OCI-LY7 (cell line): ENCODE data around the gene FMN1. TPM values are rescaled to one million over a fixed set of nuclear protein-coding genes. Genes with fewer than 3 reads are reported as not detected.

Experiments used
- BruUV-seq: library from RNA; stranded (reverse); fragments of 400-500 nt; replicated peaks from 2 replicates; lab custom pipeline; 2021; lab: Mats Ljungman, UMichigan
- CTCF ChIA-PET: fragments of 300-600 bp; sonication (Branson Sonifier 250); formaldehyde crosslinking; loops from one replicate; lab custom pipeline; 2022; ENCODE audit warnings: antibody characterized with exemption; ENCODE audit not compliant: unreplicated experiment; lab: Charles Lee
- POLR2A ChIA-PET: fragments of 300-600 bp; sonication (Branson Sonifier 250); formaldehyde crosslinking; loops from one replicate; lab custom pipeline; 2022; ENCODE audit warnings: antibody characterized with exemption; lab: Charles Lee
- DNase-seq: peaks from one replicate; pipeline ENCODE4 v3.0.0-alpha.2; 2015; ENCODE audit warnings: low spot score
- H2AFZ ChIP-seq: fragments of 200-600 bp; sonication (generic), shearing (Covaris generic); 2 replicates; pipeline ENCODE4 v1.6.1; 2014; ENCODE audit warnings: mild to moderate bottlenecking, antibody characterized with exemption, low read length, moderate library complexity
- H3K27ac ChIP-seq: fragments of 200-600 bp; sonication (generic); 2 replicates; pipeline ENCODE4 v1.5.1; 2014; ENCODE audit warnings: mixed run types, low read depth, mild to moderate bottlenecking, moderate library complexity, low read length, inconsistent platforms; ENCODE audit not compliant: poor library complexity, severe bottlenecking
- H3K36me3 ChIP-seq: fragments of 200-600 bp; sonication (generic); 2 replicates; pipeline ENCODE4 v1.6.1; 2014; ENCODE audit warnings: mild to moderate bottlenecking, antibody characterized with exemption, low read length, moderate library complexity, mixed read lengths; ENCODE audit not compliant: insufficient read depth
- H3K4me1 ChIP-seq: fragments of 200-600 bp; sonication (generic); 2 replicates; pipeline ENCODE4 v1.5.1; 2014; ENCODE audit warnings: mild to moderate bottlenecking, low read length; ENCODE audit not compliant: insufficient read depth, poor library complexity, severe bottlenecking
- H3K4me2 ChIP-seq: fragments of 200-600 bp; sonication (generic); 2 replicates; pipeline ENCODE4 v1.6.1; 2014; ENCODE audit warnings: mild to moderate bottlenecking, low read length
- H3K4me3 ChIP-seq: fragments of 200-600 bp; sonication (generic); 2 replicates; pipeline ENCODE4 v1.5.1; 2014; ENCODE audit warnings: mild to moderate bottlenecking, low read depth, low read length; ENCODE audit not compliant: poor library complexity, severe bottlenecking
- H3K79me2 ChIP-seq: fragments of 200-600 bp; sonication (generic); 2 replicates; pipeline ENCODE4 v1.6.1; 2016; ENCODE audit warnings: low read depth, mild to moderate bottlenecking, low read length, moderate library complexity, mixed read lengths; ENCODE audit not compliant: insufficient read depth
- H3K9me2 ChIP-seq: fragments of 200-600 bp; sonication (generic); 2 replicates; pipeline ENCODE4 v1.6.1; 2016; ENCODE audit warnings: mild to moderate bottlenecking, low read length, mixed read lengths; ENCODE audit not compliant: insufficient read depth
- H3K9me3 ChIP-seq: fragments of 200-600 bp; sonication (generic); 2 replicates; pipeline ENCODE4 v1.6.1; 2014; ENCODE audit warnings: mild to moderate bottlenecking, mixed run types, low read length, mixed read lengths
- H4K20me1 ChIP-seq: fragments of 200-600 bp; sonication (generic); 2 replicates; pipeline ENCODE4 v1.6.1; 2014; ENCODE audit warnings: mild to moderate bottlenecking, antibody characterized with exemption, low read length, moderate library complexity, mixed read lengths; ENCODE audit not compliant: insufficient read depth
- EZH2phosphoT487 ChIP-seq: fragments of 200-600 bp; sonication (generic); IDR thresholded peaks from 2 replicates; pipeline ENCODE4 v1.6.1; 2018; ENCODE audit warnings: low read depth, borderline replicate concordance, mild to moderate bottlenecking, mixed run types, antibody characterized with exemption, low read length, moderate library complexity, mixed read lengths
- intact Hi-C: fragments of 100-400 bp; cut with micrococcal nuclease; formaldehyde crosslinking; loops from one replicate; pipeline ENCODE4 v1.10.0; 2022; ENCODE audit not compliant: unreplicated experiment
- total RNA-seq, 2 experiments: library from RNA; depleted of rRNA in 1 of 2; stranded (reverse); fragments of >200 nt in 1 of 2; shearing (Covaris generic) in 1 of 2; gene quantifications; 2 replicates each; pipeline ENCODE4 v1.2.3, GENCODE V29; 2014 to 2022
- TF ChIP-seq, protein P1 (sequence below): fragments of 200-600 bp; sonication (generic); conservative IDR thresholded peaks from 2 replicates; pipeline ENCODE4 v1.5.1; 2014; ENCODE audit warnings: mild to moderate bottlenecking, antibody characterized with exemption, low read length, moderate library complexity, mixed read lengths

The FMN1 gene
- total RNA-seq, 2 experiments from 2014 or later: 3.2 to 4.2 TPM

DNA sequence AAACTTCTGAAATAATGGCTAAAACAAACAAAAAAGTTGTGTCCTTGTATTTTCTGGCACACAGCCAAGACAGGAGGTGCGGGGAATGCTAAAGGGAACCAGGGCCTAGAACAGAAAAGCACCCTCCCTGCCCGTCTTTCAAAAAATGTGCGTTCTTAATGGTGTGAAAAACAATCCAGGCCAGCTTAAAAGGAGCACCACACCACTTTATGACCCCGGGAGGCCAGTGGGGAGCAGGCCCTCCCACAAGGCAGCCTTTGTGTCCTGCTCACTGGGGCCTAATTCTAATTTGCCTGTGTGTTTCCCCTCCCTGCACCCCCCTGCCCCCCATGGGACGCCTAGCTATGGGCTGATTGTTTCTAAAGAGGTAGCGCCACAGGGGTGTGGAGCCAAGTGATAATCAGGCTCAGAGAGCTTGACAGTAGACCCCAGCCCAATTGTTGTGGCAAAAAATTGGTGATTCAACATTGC, 295.4 kb downstream of the FMN1 start:
- POLR2A ChIA-PET: interaction anchor here (0.5 to 2.3 kb wide), 3 partner anchors 10 to 337 kb away, joined by 4 to 7 read pairs (median 4); no protein-coding TSS in a partner anchor

DNA sequence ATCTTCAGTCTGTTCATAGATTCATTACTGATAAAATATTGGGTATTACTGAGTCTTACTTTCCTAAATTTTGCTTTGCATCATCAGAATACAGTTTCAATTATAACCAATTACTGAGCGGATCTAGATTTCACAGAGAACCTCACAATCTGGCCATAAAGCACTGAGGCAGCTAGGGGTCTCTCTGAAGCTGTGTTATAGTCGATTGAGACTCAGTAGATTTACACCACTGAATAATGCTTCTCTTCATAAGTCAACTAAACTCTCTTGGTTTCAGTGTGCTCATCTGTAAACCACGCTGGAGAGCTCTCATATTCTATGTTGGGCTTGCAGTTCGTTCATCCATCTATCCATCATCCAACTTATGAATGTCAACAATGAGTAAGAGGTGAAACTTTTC, 296.1 kb downstream of the FMN1 start:
- Histone ChIP-seq H3K4me2 (peak overlapping the region; percentile 59), H3K27ac (no peak overlapping the region), H3K79me2 (no peaks in the 10 kb centered on the region), H3K9me2 (no peaks in the 10 kb centered on the region), H2AFZ (peak overlapping the region; percentile 89; the same call in 1 of the 2 replicates), H3K4me3 (no peak overlapping the region), H3K4me1 (peaks cover 34% of the 10 kb centered on the region), H3K36me3 (no peaks in the 10 kb centered on the region), H3K9me3 (peaks cover 7% of the 10 kb centered on the region; the same call in 1 of the 2 replicates), H4K20me1 (no peaks in the 10 kb centered on the region)
- ChIA-PET POLR2A (interaction anchor here (2.3 kb wide), 1 partner anchor 10 kb away, joined by 7 read pairs; no protein-coding TSS in a partner anchor), CTCF (no interaction called here)
- BruUV-seq: no TSS peak
- intact Hi-C loops: loop anchor here (5.0 kb wide), 1 partner anchor 59 kb away; no protein-coding TSS in a partner anchor
- no peak for TF ChIP-seq EZH2phosphoT487
- TF ChIP-seq, protein P1, sequence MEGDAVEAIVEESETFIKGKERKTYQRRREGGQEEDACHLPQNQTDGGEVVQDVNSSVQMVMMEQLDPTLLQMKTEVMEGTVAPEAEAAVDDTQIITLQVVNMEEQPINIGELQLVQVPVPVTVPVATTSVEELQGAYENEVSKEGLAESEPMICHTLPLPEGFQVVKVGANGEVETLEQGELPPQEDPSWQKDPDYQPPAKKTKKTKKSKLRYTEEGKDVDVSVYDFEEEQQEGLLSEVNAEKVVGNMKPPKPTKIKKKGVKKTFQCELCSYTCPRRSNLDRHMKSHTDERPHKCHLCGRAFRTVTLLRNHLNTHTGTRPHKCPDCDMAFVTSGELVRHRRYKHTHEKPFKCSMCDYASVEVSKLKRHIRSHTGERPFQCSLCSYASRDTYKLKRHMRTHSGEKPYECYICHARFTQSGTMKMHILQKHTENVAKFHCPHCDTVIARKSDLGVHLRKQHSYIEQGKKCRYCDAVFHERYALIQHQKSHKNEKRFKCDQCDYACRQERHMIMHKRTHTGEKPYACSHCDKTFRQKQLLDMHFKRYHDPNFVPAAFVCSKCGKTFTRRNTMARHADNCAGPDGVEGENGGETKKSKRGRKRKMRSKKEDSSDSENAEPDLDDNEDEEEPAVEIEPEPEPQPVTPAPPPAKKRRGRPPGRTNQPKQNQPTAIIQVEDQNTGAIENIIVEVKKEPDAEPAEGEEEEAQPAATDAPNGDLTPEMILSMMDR: peak; percentile 67
- peak; percentile 55 for DNase-seq

More for the DNA sequence above, 295.4 kb downstream of the FMN1 start:
- CTCF ChIA-PET: no interaction called here
- no peak for TF ChIP-seq EZH2phosphoT487
- TF ChIP-seq, protein P1: no peak
- H3K4me3 ChIP-seq: no peak overlapping the region
- peak; percentile 68 for DNase-seq
- H3K79me2 ChIP-seq: no peaks in the 10 kb centered on the region
- H3K36me3 ChIP-seq: no peaks in the 10 kb centered on the region
- peak overlapping the region; percentile 59 for H3K4me2 ChIP-seq
- intact Hi-C loops: loop anchor here (5.0 kb wide), 1 partner anchor 58 kb away; no protein-coding TSS in a partner anchor
- BruUV-seq: no TSS peak
- no peak overlapping the region for H3K27ac ChIP-seq
- H3K9me2 ChIP-seq: no peaks in the 10 kb centered on the region
- H3K9me3 ChIP-seq: peaks cover 7% of the 10 kb centered on the region; the same call in 1 of the 2 replicates
- peaks cover 38% of the 10 kb centered on the region for H3K4me1 ChIP-seq
- no peaks in the 10 kb centered on the region for H4K20me1 ChIP-seq
- peak overlapping the region; percentile 89 for H2AFZ ChIP-seq

DNA sequence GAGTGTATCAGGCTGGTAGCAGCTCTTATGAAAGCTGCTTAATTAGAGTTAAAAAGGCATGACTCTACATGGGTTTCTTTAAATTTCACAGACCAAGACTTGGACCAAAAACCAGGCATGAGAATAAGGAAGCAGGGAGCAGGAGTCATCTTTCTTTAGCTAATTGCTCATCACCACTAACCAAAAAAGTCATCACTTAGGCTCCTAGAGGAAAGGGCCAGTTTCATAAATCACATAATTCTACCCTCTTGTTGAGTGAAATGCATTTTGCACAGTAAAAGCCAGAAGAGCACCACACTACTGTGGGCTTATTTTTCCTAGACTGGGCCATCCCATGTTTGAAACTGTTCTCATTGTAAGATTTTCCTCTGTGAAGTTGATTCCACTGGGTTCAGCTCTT, 301.1 kb downstream of the FMN1 start:
- no peak overlapping the region for H3K4me3 ChIP-seq
- no peak for DNase-seq
- intact Hi-C loops: no loop called here
- ChIA-PET CTCF (no interaction called here), POLR2A (no interaction called here)
- no TSS peak for BruUV-seq
- H3K36me3 ChIP-seq: no peaks in the 10 kb centered on the region
- H2AFZ ChIP-seq: no peak overlapping the region
- H3K9me3 ChIP-seq: peaks cover 7% of the 10 kb centered on the region; the same call in 1 of the 2 replicates
- no peak for TF ChIP-seq EZH2phosphoT487
- TF ChIP-seq, protein P1: no peak
- no peak overlapping the region for H3K4me2 ChIP-seq
- H4K20me1 ChIP-seq: no peaks in the 10 kb centered on the region
- no peak overlapping the region for H3K27ac ChIP-seq
- H3K79me2 ChIP-seq: no peaks in the 10 kb centered on the region
- peaks cover 20% of the 10 kb centered on the region for H3K4me1 ChIP-seq
- H3K9me2 ChIP-seq: no peaks in the 10 kb centered on the region
